ENCODE data around the gene IL6.
"Not testable (repeated sequence)": the region's sequence is repeated elsewhere in the genome, so short reads cannot be mapped to it uniquely, and the experiment has no call there.

IL6 gene

DNA sequence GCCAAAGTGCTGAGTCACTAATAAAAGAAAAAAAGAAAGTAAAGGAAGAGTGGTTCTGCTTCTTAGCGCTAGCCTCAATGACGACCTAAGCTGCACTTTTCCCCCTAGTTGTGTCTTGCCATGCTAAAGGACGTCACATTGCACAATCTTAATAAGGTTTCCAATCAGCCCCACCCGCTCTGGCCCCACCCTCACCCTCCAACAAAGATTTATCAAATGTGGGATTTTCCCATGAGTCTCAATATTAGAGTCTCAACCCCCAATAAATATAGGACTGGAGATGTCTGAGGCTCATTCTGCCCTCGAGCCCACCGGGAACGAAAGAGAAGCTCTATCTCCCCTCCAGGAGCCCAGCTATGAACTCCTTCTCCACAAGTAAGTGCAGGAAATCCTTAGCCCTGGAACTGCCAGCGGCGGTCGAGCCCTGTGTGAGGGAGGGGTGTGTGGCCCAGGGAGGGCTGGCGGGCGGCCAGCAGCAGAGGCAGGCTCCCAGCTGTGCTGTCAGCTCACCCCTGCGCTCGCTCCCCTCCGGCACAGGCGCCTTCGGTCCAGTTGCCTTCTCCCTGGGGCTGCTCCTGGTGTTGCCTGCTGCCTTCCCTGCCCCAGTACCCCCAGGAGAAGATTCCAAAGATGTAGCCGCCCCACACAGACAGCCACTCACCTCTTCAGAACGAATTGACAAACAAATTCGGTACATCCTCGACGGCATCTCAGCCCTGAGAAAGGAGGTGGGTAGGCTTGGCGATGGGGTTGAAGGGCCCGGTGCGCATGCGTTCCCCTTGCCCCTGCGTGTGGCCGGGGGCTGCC lies at the start of gene IL6:
IL6 (plus strand) TSS at position 294 of the 807 bp plus-strand sequence; CDS start at position 357, 63 bp downstream.
- no peak within 1 kb of the TSS for H3K4me3 ChIP-seq (ENCODE audit: low read length)
- TF ChIP-seq ZNF274 (IDR thresholded peaks at IDR 0.05; ENCODE audit: low read depth, low read length) = no peak

GRCh38 chr7:22677263-22677662 lies 49.7 kb upstream of the IL6 start:
- H3K4me3 ChIP-seq (ENCODE audit: low read length) = not testable (repeated sequence)

GRCh38 chr7:22677680-22678079 lies 49.3 kb upstream of the IL6 start:
- TF ChIP-seq ZNF274 (IDR thresholded peaks at IDR 0.05; ENCODE audit: low read depth, low read length) = no peak
- no peak overlapping the region for H3K4me3 ChIP-seq (ENCODE audit: low read length)

- TF ChIP-seq ZNF274 (IDR thresholded peaks at IDR 0.05; ENCODE audit: low read depth, low read length) = no peak
- H3K4me3 ChIP-seq (ENCODE audit: low read length) = no peak overlapping the region
Measured at GRCh38 chr7:22680482-22680911, 46.5 kb upstream of the IL6 start.

- no peak overlapping the region for H3K4me3 ChIP-seq (ENCODE audit: low read length)
- TF ChIP-seq ZNF274 (IDR thresholded peaks at IDR 0.05; ENCODE audit: low read depth, low read length) = no peak
Measured at GRCh38 chr7:22681312-22681711, 45.7 kb upstream of the IL6 start.

GRCh38 chr7:22681852-22682657 lies 44.9 kb upstream of the IL6 start:
- no peak for TF ChIP-seq ZNF274 (IDR thresholded peaks at IDR 0.05; ENCODE audit: low read depth, low read length)
- H3K4me3 ChIP-seq (ENCODE audit: low read length) = no peak overlapping the region

DNA sequence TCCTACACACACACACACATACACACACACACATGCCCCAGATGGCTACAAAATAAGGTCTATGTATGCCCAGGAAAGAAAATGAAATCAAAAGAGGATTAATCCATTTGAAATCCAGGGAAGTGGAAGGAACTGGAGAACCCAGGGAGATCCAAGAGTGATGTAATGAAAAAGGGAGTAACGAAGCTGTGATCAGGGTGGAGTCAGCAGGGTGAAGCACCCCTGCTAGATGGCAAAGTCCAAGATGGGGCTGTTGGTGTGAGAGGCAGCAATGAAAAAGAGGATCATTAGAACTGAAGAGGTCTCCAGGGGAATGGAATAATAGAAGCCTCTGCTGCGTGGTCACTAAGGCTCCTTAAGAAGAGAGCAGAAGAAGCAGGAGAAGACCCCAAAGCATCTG lies 43.6 kb upstream of the IL6 start:
- no peak for TF ChIP-seq ZNF274 (IDR thresholded peaks at IDR 0.05; ENCODE audit: low read depth, low read length)
- no peak overlapping the region for H3K4me3 ChIP-seq (ENCODE audit: low read length)

DNA sequence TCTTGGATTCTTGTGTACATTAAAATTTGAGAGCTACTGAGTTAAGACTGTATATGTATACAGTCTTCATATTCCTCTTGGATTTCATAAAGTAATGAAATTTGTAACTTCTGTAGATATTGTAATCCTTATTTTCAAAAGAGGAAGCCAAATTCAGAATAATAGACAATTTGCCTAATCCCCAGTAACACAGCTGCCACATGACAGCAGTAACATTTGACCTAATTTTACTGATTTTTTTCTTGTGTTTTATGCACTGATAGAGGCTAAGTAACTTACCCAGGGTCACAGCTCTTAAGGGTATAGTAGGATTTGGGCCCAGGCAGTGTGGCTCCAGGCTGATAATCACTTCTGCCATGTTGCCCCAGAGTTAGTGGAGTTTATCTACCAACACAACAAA lies 40.4 kb upstream of the IL6 start:
- TF ChIP-seq ZNF274 (IDR thresholded peaks at IDR 0.05; ENCODE audit: low read depth, low read length) = no peak
- no peak overlapping the region for H3K4me3 ChIP-seq (ENCODE audit: low read length)

- TF ChIP-seq ZNF274 (IDR thresholded peaks at IDR 0.05; ENCODE audit: low read depth, low read length) = no peak
- H3K4me3 ChIP-seq (ENCODE audit: low read length) = no peak overlapping the region
Measured at GRCh38 chr7:22688084-22688483, 38.9 kb upstream of the IL6 start.

GRCh38 chr7:22688934-22689333 lies 38.1 kb upstream of the IL6 start:
- not testable (repeated sequence) for H3K4me3 ChIP-seq (ENCODE audit: low read length)

GRCh38 chr7:22694597-22695207 lies 32.3 kb upstream of the IL6 start:
- TF ChIP-seq ZNF274 (IDR thresholded peaks at IDR 0.05; ENCODE audit: low read depth, low read length) = no peak
- no peak overlapping the region for H3K4me3 ChIP-seq (ENCODE audit: low read length)

GRCh38 chr7:22695476-22696132 lies 31.4 kb upstream of the IL6 start:
- TF ChIP-seq ZNF274 (IDR thresholded peaks at IDR 0.05; ENCODE audit: low read depth, low read length) = no peak
- no peak overlapping the region for H3K4me3 ChIP-seq (ENCODE audit: low read length)

- no peak overlapping the region for H3K4me3 ChIP-seq (ENCODE audit: low read length)
- TF ChIP-seq ZNF274 (IDR thresholded peaks at IDR 0.05; ENCODE audit: low read depth, low read length) = no peak
Measured at GRCh38 chr7:22696541-22697228, 30.3 kb upstream of the IL6 start.
